ENCODE results near the gene ZNF700.
"Not testable (repeated sequence)": the region's sequence is repeated elsewhere in the genome, so short reads cannot be mapped to it uniquely, and the experiment has no call there.

The ZNF700 gene

GRCh38 chr19:11902228-11902627 lies 22.7 kb upstream of the ZNF700 start:
- H3F3A ChIP-seq (ENCODE audit: control insufficient read depth, insufficient read depth) = no peaks in the 10 kb centered on the region
- H3K4me3 ChIP-seq (ENCODE audit: low read length) = no peak overlapping the region
- no peak overlapping the region for H3K4me2 ChIP-seq (ENCODE audit: low read length)
- peaks cover 25% of the 10 kb centered on the region for H3K36me3 ChIP-seq (ENCODE audit: control insufficient read depth, low read length)
- H3K79me2 ChIP-seq (ENCODE audit: control insufficient read depth, low read length) = no peaks in the 10 kb centered on the region
- no peak overlapping the region for H3K27ac ChIP-seq (ENCODE audit: low read depth, low read length)
- H3K4me1 ChIP-seq (ENCODE audit: control insufficient read depth, low read length) = no peaks in the 10 kb centered on the region
- no peaks in the 10 kb centered on the region for H4K20me1 ChIP-seq (ENCODE audit: control insufficient read depth, insufficient read depth, low read depth, low read length)
- no peaks in the 10 kb centered on the region for H3K27me3 ChIP-seq (ENCODE audit: control insufficient read depth, low read length)
- H3K9me3 ChIP-seq (ENCODE audit: control insufficient read depth, insufficient read depth, low read length) = peaks cover 23% of the 10 kb centered on the region
- H3K9me2 ChIP-seq (replicated peaks; ENCODE audit: control insufficient read depth, low read length) = no peaks in the 10 kb centered on the region
- TF ChIP-seq EZH2phosphoT487 (IDR thresholded peaks at IDR 0.05; ENCODE audit: borderline replicate concordance, low read length) (no peak), CTCF (IDR thresholded peaks at IDR 0.05; ENCODE audit: low read depth, low read length, poor library complexity, severe bottlenecking) (no peak)

- H3K36me3 ChIP-seq (ENCODE audit: control insufficient read depth, low read length) = peaks cover 25% of the 10 kb centered on the region
- H3K4me3 ChIP-seq (ENCODE audit: low read length) = no peak overlapping the region
- no peak overlapping the region for H3K27ac ChIP-seq (ENCODE audit: low read depth, low read length)
- H3F3A ChIP-seq (ENCODE audit: control insufficient read depth, insufficient read depth) = no peaks in the 10 kb centered on the region
- H3K9me3 ChIP-seq (ENCODE audit: control insufficient read depth, insufficient read depth, low read length) = peaks cover 23% of the 10 kb centered on the region
- no peak overlapping the region for H3K4me2 ChIP-seq (ENCODE audit: low read length)
- no peaks in the 10 kb centered on the region for H3K9me2 ChIP-seq (replicated peaks; ENCODE audit: control insufficient read depth, low read length)
- no peaks in the 10 kb centered on the region for H3K27me3 ChIP-seq (ENCODE audit: control insufficient read depth, low read length)
- H4K20me1 ChIP-seq (ENCODE audit: control insufficient read depth, insufficient read depth, low read depth, low read length) = no peaks in the 10 kb centered on the region
- no peak for TF ChIP-seq CTCF (IDR thresholded peaks at IDR 0.05; ENCODE audit: low read depth, low read length, poor library complexity, severe bottlenecking)
- TF ChIP-seq EZH2phosphoT487 (IDR thresholded peaks at IDR 0.05; ENCODE audit: borderline replicate concordance, low read length) = no peak
- no peaks in the 10 kb centered on the region for H3K4me1 ChIP-seq (ENCODE audit: control insufficient read depth, low read length)
- no peaks in the 10 kb centered on the region for H3K79me2 ChIP-seq (ENCODE audit: control insufficient read depth, low read length)
Measured at GRCh38 chr19:11905928-11906327, 19.0 kb upstream of the ZNF700 start.

- H3K27ac ChIP-seq (ENCODE audit: low read depth, low read length); H3F3A ChIP-seq (ENCODE audit: control insufficient read depth, insufficient read depth); H3K9me3 ChIP-seq (ENCODE audit: control insufficient read depth, insufficient read depth, low read length); H3K4me1 ChIP-seq (ENCODE audit: control insufficient read depth, low read length); H3K9me2 ChIP-seq (replicated peaks; ENCODE audit: control insufficient read depth, low read length); H3K4me3 ChIP-seq (ENCODE audit: low read length); H3K36me3 ChIP-seq (ENCODE audit: control insufficient read depth, low read length); H3K4me2 ChIP-seq (ENCODE audit: low read length); H3K79me2 ChIP-seq (ENCODE audit: control insufficient read depth, low read length); H4K20me1 ChIP-seq (ENCODE audit: control insufficient read depth, insufficient read depth, low read depth, low read length); H3K27me3 ChIP-seq (ENCODE audit: control insufficient read depth, low read length): not testable (repeated sequence)
Measured at GRCh38 chr19:11911937-11912336, 13.0 kb upstream of the ZNF700 start.

- H3K27ac ChIP-seq (ENCODE audit: low read depth, low read length); H3K9me3 ChIP-seq (ENCODE audit: control insufficient read depth, insufficient read depth, low read length); H3K4me2 ChIP-seq (ENCODE audit: low read length): not testable (repeated sequence)
Measured at GRCh38 chr19:11914417-11915051, 10.4 kb upstream of the ZNF700 start.

More at GRCh38 chr19:11914417-11915051, 10.4 kb upstream of the ZNF700 start:
- not testable (repeated sequence) for H3K27me3 ChIP-seq (ENCODE audit: control insufficient read depth, low read length); H3K36me3 ChIP-seq (ENCODE audit: control insufficient read depth, low read length); H3K9me2 ChIP-seq (replicated peaks; ENCODE audit: control insufficient read depth, low read length); H3F3A ChIP-seq (ENCODE audit: control insufficient read depth, insufficient read depth); H3K4me1 ChIP-seq (ENCODE audit: control insufficient read depth, low read length); H3K4me3 ChIP-seq (ENCODE audit: low read length); H3K79me2 ChIP-seq (ENCODE audit: control insufficient read depth, low read length); H4K20me1 ChIP-seq (ENCODE audit: control insufficient read depth, insufficient read depth, low read depth, low read length)
